Lower leg skin (tissue), 3 donors: ENCODE results near the gene HSPE1.
"Not testable (repeated sequence)": the region's sequence is repeated elsewhere in the genome, so short reads cannot be mapped to it uniquely, and the experiment has no call there.

Experiments used
- CTCF ChIP-seq, 3 donors: fragments of 450-650 bp; IDR thresholded peaks; one replicate each; pipeline ENCODE4 v1.5.1; 2016; ENCODE audit warnings: antibody characterized with exemption in 3 of 3, mild to moderate bottlenecking in 3 of 3, moderate library complexity in 2 of 3
- POLR2A ChIP-seq, 2 donors: fragments of 450-650 bp; IDR thresholded peaks; one replicate each; pipeline ENCODE4 v1.6.1; 2016 to 2017; ENCODE audit warnings: antibody characterized with exemption in 2 of 2, mild to moderate bottlenecking in 1 of 2, moderate library complexity in 1 of 2

DNA sequence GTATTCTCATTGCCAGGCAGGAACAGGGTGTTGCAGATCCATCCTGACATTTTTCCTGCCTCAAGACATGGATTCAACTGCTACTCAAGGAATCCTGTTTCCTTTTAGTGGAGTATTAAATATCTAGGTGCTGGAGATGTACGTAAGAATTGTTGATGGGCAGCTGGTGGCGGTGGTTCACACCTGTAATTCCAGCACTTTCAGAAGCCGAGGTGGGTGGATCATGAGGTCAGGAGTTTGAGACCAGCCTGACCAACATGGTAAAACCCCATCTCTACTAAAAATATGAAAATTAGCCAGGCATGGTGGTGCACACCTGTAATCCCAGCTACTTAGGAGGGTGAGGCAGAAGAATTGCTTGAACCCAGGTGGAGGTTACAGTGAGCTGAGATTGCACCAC lies 15.9 kb upstream of the HSPE1 start:
- TF ChIP-seq CTCF, POLR2A (IDR thresholded peaks at IDR 0.05): not testable (repeated sequence)
